ENCODE results near the gene SAMD1.

- TF ChIP-seq EZH2 (IDR thresholded peaks at IDR 0.05; ENCODE audit: low read length) = no peak
- no peak for TF ChIP-seq CTCF (optimal IDR thresholded peaks at IDR 0.05 in 1 of 3, IDR thresholded peaks at IDR 0.05 in 1 of 3, conservative IDR thresholded peaks at IDR 0.05 in 1 of 3; ENCODE audit: extremely low read depth in 1 of 3, insufficient read depth in 2 of 3, low read length in 3 of 3)
Measured at GRCh38 chr19:14110650-14111049, 20.1 kb upstream of the SAMD1 start.
